ELR (cell line): ENCODE data around the gene C19orf67.
A peak's percentile ranks its signal among the peaks of the same experiment; 100 is the strongest.
"Not testable (repeated sequence)": the region's sequence is repeated elsewhere in the genome, so short reads cannot be mapped to it uniquely, and the experiment has no call there.

Experiments used
- DNase-seq: peaks from one replicate; pipeline ENCODE4 v3.0.0-alpha.2; 2015; ENCODE audit warnings: low read depth

C19orf67 gene

GRCh38 chr19:14056069-14056666 is 29.4 kb downstream of the C19orf67 start:
- DNase-seq: no peak

- no peak for DNase-seq
Measured at GRCh38 chr19:14055396-14055795, 30.2 kb downstream of the C19orf67 start.

DNA sequence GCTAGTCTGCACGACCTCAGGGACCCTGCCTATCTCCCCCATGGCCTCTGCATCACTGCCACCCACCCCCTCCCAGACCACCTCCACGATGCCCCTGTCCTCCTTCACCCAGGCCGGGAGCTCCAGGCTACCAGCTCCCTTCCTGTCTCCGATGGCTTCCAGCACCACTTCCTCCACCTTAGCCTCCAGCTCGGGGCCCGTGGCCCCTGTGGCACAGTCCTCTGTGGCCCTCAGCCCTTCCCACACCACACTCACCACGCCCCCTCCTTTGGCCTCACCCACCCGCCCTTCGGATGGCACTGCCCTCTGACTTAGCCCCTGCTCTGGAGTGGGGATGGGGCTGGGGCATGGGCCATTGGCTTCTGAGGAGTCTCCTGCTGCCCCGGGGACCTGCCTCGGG is 30.9 kb downstream of the C19orf67 start:
- no peak for DNase-seq

- DNase-seq: no peak
Measured at GRCh38 chr19:14054099-14054498, 31.5 kb downstream of the C19orf67 start.

DNA sequence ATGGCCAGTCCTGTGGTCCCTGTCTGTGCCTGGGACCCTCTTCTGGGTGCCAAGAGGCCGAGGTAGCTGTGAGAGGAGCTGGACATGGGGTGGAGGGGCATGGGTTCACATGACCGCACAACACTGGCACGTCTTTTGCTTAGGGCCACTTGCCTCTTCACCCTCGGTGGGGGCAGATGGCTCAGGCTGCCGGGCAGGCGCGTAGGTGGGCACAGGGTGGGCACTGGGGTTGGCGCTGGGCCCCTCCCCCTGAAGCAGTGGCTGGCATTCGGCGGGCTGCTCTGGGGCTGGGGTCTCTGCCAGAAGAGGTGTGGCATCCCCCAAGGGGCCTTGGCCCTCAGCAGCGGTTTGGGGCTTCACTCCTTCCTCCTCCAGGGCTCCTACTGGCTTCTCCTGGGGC is 32.1 kb downstream of the C19orf67 start:
- DNase-seq: no peak

GRCh38 chr19:14053032-14053431 is 32.6 kb downstream of the C19orf67 start:
- no peak for DNase-seq

GRCh38 chr19:14052470-14052869 is 33.1 kb downstream of the C19orf67 start:
- DNase-seq: no peak

- no peak for DNase-seq
Measured at GRCh38 chr19:14051980-14052379, 33.6 kb downstream of the C19orf67 start.

- not testable (repeated sequence) for DNase-seq
Measured at GRCh38 chr19:14050961-14051360, 34.6 kb downstream of the C19orf67 start.

GRCh38 chr19:14050512-14050911 is 35.1 kb downstream of the C19orf67 start:
- no peak for DNase-seq

- DNase-seq: peak; percentile 64
Measured at GRCh38 chr19:14048443-14049153, 37.0 kb downstream of the C19orf67 start.

DNA sequence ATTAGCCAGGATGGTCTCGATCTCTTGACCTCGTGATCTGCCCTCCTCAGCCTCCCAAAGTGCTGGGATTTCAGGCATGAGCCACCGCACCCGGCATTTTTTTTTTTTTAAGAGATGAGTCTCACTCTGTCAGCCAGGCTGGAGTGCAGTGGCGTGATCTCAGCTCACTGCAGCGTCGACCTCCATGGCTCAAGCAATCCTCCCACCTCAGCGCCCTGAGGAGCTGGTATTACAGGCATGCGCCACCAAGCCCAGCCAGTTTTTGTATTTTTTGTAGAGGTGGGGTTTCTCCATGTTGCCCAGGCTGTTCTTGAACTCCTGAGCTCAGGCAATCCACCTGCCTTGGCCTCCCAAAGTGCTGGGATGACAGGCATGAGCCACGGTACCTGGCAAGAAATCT is 37.7 kb downstream of the C19orf67 start:
- DNase-seq: not testable (repeated sequence)

- DNase-seq: peak; percentile 77
Measured at GRCh38 chr19:14042659-14043608, 42.6 kb downstream of the C19orf67 start.

GRCh38 chr19:14039181-14039580 is 46.4 kb downstream of the C19orf67 start:
- DNase-seq: no peak

DNA sequence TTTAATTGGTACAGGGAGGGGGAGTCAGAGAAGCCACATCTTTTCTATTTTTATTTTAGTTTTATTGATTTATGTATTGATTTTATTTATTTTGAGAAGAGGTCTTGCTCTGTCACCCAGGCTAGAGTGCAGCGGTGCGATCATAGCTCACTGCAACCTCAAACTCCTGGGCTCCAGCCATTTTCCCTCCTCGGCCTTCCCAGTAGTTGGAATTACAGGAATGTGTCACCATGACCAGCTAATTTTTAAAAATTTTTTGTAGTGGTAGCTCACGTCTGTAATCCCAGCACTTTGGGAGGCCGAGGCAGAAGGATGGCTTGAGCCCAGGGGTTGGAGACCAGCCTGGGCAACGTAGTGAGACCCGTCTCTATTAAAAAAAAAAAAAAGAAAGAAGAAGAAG is 49.9 kb downstream of the C19orf67 start:
- DNase-seq: no peak

DNA sequence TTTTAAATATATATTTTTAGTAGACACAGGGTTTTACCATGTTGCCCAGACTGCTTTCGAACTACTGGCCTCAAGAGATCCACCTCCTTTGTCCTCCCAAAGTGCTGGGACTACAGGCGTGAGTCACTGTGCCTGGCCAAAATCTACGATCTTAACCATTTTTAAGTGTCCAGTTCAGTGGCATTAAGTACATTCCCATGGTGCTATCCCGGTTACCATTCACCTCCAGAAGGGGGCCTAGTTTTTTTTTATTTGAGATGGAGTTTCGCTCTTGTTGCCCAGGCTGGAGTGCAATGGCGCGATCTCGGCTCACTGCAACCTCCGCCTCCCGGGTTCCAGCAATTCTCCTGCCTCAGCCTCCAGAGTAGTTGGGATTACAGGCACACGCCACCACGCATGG is 50.4 kb downstream of the C19orf67 start:
- DNase-seq: peak; percentile 40

DNA sequence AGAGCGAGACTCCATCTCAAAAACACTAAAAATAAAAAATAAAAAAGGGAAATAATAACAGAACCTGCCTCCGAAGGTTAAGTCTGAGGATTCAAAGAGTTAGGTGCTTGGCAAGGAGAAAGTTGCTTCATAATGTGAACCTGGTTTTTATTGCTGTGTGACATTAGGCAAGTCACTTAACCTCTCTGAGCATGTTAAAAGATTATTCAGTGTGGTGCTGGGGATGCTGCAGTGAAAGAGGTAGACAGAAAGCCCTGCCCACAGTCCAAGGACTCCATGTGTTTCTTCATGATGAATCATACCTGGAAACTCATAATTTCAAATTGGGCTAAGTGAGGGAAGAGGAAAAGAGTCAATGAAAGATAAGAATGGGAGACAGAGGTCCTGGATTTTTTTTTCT is 51.6 kb downstream of the C19orf67 start:
- peak; percentile 43 for DNase-seq

GRCh38 chr19:14031719-14032480 is 53.7 kb downstream of the C19orf67 start, which contains the start of gene IL27RA:
IL27RA (plus strand) TSS chr19:14031762; CDS start chr19:14031873, 111 bp downstream.
- DNase-seq: peak; percentile 71
